Measurements from ENCODE around the gene ELL.

The ELL gene

DNA sequence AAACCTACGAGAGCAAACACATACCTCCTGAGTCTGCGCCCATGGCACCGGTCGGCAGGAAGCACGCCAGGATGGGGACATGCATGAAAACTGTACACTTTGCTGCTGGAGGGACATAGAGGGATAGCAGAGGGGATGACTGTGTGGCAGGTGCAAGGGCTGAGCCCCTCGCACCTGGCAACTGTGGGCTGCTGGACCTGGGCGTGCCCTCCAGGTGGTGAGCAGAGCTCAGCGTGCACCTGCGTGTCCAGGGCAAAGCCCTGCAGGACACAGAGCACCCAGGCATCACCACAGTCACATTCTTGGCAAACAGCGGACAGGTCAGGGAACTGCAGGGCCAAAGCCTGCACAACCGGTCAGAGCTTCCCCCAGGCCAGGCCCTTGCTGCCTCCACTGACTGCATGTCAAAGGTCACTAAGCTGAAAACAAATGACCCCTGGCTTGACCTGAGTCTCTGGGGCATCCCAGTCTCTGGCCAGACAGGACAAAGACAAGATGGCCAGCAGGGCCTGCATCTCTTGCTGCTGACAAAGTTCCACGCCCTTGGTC lies 75.0 kb downstream of the ELL start:
- TF ChIP-seq FOXP2 (optimal IDR thresholded peaks at IDR 0.05; ENCODE audit: control extremely low read depth, extremely low read length, insufficient read depth), result no peak
- TF ChIP-seq POLR2AphosphoS5 (IDR thresholded peaks at IDR 0.05; ENCODE audit: borderline replicate concordance, low read depth, low read length), result no peak
- no peak for TF ChIP-seq EZH2 (IDR thresholded peaks at IDR 0.05)
- no peak for DNase-seq (ENCODE audit: low read depth, low spot score)
- Histone ChIP-seq H3K36me3 (ENCODE audit: insufficient read depth, low read length) (peaks cover 4% of the 10 kb centered on the region; the same call in 1 of the 2 replicates), H3K9me3 (ENCODE audit: low read depth, low read length) (no peaks in the 10 kb centered on the region), H3K27ac (no peak overlapping the region), H3K9ac (ENCODE audit: insufficient read length) (no peak overlapping the region), H3K4me3 (no peak overlapping the region)

DNA sequence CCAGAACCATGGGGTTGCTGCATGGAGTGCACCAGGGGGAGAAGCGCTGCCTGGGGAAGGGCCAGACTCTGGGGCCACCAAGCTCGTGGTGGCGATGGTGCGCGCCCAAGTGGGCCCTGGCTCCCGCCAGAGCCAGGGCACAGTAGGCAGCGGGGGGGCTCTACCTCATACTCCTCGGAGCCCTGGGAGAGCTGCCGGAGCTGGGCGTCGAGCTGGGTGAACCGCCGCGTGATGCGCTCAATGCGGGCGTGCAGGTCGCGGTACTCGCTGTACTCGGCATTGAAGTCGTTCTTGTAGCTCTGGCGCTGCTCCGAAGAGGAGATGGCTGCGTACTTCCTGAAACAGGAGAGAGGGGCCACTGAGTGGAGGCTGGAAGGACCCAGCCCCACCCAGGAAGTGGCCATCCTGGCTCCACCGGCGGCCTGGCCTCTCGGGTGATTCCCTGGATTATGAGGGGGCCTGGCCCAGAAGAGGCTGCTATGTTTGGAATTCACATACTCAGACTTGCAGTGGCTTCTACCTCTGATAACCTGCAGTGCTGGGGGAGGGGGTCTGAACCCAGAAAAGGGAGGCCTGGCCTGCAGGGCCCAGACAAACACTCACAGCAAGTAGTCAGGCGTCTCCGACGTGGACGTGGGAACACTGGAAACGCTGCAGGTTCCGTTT lies 75.6 kb downstream of the ELL start:
- Histone ChIP-seq H3K9me3 (ENCODE audit: low read depth, low read length) (no peaks in the 10 kb centered on the region), H3K4me3 (no peak overlapping the region), H3K9ac (ENCODE audit: insufficient read length) (no peak overlapping the region), H3K27ac (no peak overlapping the region), H3K36me3 (ENCODE audit: insufficient read depth, low read length) (peaks cover 4% of the 10 kb centered on the region; the same call in 1 of the 2 replicates)
- TF ChIP-seq FOXP2 (optimal IDR thresholded peaks at IDR 0.05; ENCODE audit: control extremely low read depth, extremely low read length, insufficient read depth) (no peak), POLR2AphosphoS5 (IDR thresholded peaks at IDR 0.05; ENCODE audit: borderline replicate concordance, low read depth, low read length) (no peak), EZH2 (IDR thresholded peaks at IDR 0.05) (no peak)
- DNase-seq (ENCODE audit: low read depth, low spot score), result no peak

- no peak for DNase-seq (ENCODE audit: low read depth, low spot score)
- Histone ChIP-seq H3K4me3 (no peak overlapping the region), H3K27ac (no peak overlapping the region), H3K9me3 (ENCODE audit: low read depth, low read length) (no peaks in the 10 kb centered on the region), H3K36me3 (ENCODE audit: insufficient read depth, low read length) (peaks cover 4% of the 10 kb centered on the region; the same call in 1 of the 2 replicates), H3K9ac (ENCODE audit: insufficient read length) (no peak overlapping the region)
- TF ChIP-seq EZH2 (IDR thresholded peaks at IDR 0.05), result no peak
Measured at GRCh38 chr19:18445262-18445948, 76.5 kb downstream of the ELL start.

DNA sequence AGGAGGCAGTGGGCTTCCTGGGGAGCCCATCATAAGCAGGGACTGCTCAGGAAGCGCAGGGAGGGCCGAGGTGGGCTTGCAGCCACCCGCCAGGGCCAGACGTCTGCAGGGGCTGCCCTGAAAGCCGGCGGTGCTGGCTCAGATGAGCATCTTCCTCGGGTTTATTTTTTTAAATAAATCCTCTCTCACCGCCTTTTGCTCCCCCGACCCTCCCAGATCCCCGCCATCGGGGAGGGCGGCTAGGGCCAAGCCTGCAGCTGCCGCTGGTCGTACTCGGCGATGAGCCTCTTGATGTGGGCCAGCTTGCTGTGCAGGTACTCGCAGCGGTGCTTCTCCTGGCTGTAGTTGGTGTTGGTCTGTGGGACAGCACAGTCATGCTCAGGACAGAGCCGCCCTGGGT lies 77.4 kb downstream of the ELL start:
- Histone ChIP-seq H3K4me3 (no peak overlapping the region), H3K36me3 (ENCODE audit: insufficient read depth, low read length) (no peaks in the 10 kb centered on the region), H3K27ac (no peak overlapping the region), H3K9ac (ENCODE audit: insufficient read length) (no peak overlapping the region), H3K9me3 (ENCODE audit: low read depth, low read length) (no peaks in the 10 kb centered on the region)
- TF ChIP-seq EZH2 (IDR thresholded peaks at IDR 0.05) (no peak), FOXP2 (optimal IDR thresholded peaks at IDR 0.05; ENCODE audit: control extremely low read depth, extremely low read length, insufficient read depth) (no peak), POLR2AphosphoS5 (IDR thresholded peaks at IDR 0.05; ENCODE audit: borderline replicate concordance, low read depth, low read length) (no peak)
- no peak for DNase-seq (ENCODE audit: low read depth, low spot score)

GRCh38 chr19:18443831-18444230 lies 78.0 kb downstream of the ELL start:
- no peak overlapping the region for H3K4me3 ChIP-seq
- H3K27ac ChIP-seq, result no peak overlapping the region
- no peak for TF ChIP-seq POLR2AphosphoS5 (IDR thresholded peaks at IDR 0.05; ENCODE audit: borderline replicate concordance, low read depth, low read length)
- TF ChIP-seq EZH2 (IDR thresholded peaks at IDR 0.05), result no peak
- no peak for TF ChIP-seq FOXP2 (optimal IDR thresholded peaks at IDR 0.05; ENCODE audit: control extremely low read depth, extremely low read length, insufficient read depth)
- DNase-seq (ENCODE audit: low read depth, low spot score), result no peak
- H3K9ac ChIP-seq (ENCODE audit: insufficient read length), result no peak overlapping the region
- no peaks in the 10 kb centered on the region for H3K9me3 ChIP-seq (ENCODE audit: low read depth, low read length)
- H3K36me3 ChIP-seq (ENCODE audit: insufficient read depth, low read length), result no peaks in the 10 kb centered on the region

DNA sequence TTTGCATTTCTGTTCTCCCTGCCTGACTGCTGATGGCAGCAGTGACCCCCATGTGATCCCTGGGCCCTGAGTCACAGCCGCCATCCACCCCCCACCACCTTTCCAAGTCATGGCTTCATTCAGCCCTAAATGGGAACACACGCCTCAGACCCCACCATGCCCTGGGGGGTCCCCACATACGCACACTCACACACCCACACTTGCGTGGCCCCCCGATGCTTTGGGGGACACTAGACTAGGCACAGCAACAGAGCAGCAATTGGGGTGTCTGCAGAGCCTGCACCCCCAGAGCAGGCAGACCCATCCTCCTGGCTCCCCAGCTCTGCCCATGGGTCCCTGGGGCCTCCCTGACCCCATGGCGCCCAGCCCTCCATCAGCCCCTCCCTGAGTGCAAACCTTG lies 78.5 kb downstream of the ELL start:
- no peaks in the 10 kb centered on the region for H3K9me3 ChIP-seq (ENCODE audit: low read depth, low read length)
- H3K4me3 ChIP-seq, result no peak overlapping the region
- no peak overlapping the region for H3K27ac ChIP-seq
- no peak for DNase-seq (ENCODE audit: low read depth, low spot score)
- no peak for TF ChIP-seq FOXP2 (optimal IDR thresholded peaks at IDR 0.05; ENCODE audit: control extremely low read depth, extremely low read length, insufficient read depth)
- no peak for TF ChIP-seq EZH2 (IDR thresholded peaks at IDR 0.05)
- TF ChIP-seq POLR2AphosphoS5 (IDR thresholded peaks at IDR 0.05; ENCODE audit: borderline replicate concordance, low read depth, low read length), result no peak
- H3K36me3 ChIP-seq (ENCODE audit: insufficient read depth, low read length), result no peaks in the 10 kb centered on the region
- H3K9ac ChIP-seq (ENCODE audit: insufficient read length), result no peak overlapping the region

- TF ChIP-seq EZH2 (IDR thresholded peaks at IDR 0.05) (no peak), FOXP2 (optimal IDR thresholded peaks at IDR 0.05; ENCODE audit: control extremely low read depth, extremely low read length, insufficient read depth) (no peak), POLR2AphosphoS5 (IDR thresholded peaks at IDR 0.05; ENCODE audit: borderline replicate concordance, low read depth, low read length) (no peak)
- H3K4me3 ChIP-seq, result no peak overlapping the region
- no peak for DNase-seq (ENCODE audit: low read depth, low spot score)
- H3K36me3 ChIP-seq (ENCODE audit: insufficient read depth, low read length), result no peaks in the 10 kb centered on the region
- H3K9ac ChIP-seq (ENCODE audit: insufficient read length), result no peak overlapping the region
- H3K27ac ChIP-seq, result no peak overlapping the region
- no peaks in the 10 kb centered on the region for H3K9me3 ChIP-seq (ENCODE audit: low read depth, low read length)
Measured at GRCh38 chr19:18442941-18443340, 78.9 kb downstream of the ELL start.

DNA sequence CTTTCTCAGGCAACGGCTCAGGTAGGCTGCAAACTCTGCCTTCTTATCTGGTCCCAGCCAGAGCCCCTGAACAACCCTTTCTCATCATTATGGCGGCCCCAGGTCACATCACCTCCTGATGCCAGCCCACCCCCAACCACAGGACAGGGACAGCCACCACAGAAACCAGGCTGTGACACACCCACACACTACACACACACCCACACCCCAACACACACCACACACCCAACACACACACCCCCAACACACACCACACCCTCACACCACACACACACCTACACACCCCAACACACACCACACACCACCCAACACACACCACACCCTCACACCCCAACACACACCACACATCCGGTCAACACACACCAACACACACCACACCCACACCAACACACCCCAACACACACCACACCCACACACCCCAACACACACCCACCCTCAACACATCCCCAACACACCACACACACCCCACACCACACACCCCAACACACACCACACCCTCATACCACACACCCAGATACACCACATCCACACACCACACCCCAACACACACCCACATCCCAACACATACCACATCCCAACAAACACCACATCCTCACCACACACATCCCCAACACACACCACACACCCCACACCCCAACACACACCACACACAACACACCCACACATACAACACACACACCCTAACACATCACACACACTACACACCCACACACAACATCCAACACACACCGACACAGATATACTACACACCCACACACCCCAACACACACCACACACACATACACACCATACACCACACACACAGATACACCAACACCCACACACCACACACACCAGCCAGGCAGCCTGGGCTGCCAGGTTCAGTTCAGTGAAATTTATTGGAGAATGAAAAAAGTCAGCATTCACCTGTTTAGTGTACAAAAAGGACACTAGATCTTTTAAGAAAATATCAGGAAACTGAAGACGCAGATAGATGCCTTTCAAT lies 79.8 kb downstream of the ELL start:
- Histone ChIP-seq H3K36me3 (ENCODE audit: insufficient read depth, low read length) (no peaks in the 10 kb centered on the region), H3K4me3 (no peak overlapping the region), H3K9me3 (ENCODE audit: low read depth, low read length) (no peaks in the 10 kb centered on the region), H3K9ac (ENCODE audit: insufficient read length) (no peak overlapping the region), H3K27ac (no peak overlapping the region)
- DNase-seq (ENCODE audit: low read depth, low spot score), result no peak
- TF ChIP-seq POLR2AphosphoS5 (IDR thresholded peaks at IDR 0.05; ENCODE audit: borderline replicate concordance, low read depth, low read length), result no peak
- no peak for TF ChIP-seq FOXP2 (optimal IDR thresholded peaks at IDR 0.05; ENCODE audit: control extremely low read depth, extremely low read length, insufficient read depth)
- no peak for TF ChIP-seq EZH2 (IDR thresholded peaks at IDR 0.05)

Measured in SK-N-MC (cell line).